Measurements from ENCODE around the gene MYT1. TPM values are rescaled to one million over a fixed set of nuclear protein-coding genes. Genes with fewer than 3 reads are reported as not detected.

MYT1 gene
- total and polyA plus RNA-seq, 9 of the 15 experiments (the other 6 are each of a cell fraction or from before 2014, with no cell fraction given): 0.02 to 0.12 (median 0.06) TPM; not detected in 4

DNA sequence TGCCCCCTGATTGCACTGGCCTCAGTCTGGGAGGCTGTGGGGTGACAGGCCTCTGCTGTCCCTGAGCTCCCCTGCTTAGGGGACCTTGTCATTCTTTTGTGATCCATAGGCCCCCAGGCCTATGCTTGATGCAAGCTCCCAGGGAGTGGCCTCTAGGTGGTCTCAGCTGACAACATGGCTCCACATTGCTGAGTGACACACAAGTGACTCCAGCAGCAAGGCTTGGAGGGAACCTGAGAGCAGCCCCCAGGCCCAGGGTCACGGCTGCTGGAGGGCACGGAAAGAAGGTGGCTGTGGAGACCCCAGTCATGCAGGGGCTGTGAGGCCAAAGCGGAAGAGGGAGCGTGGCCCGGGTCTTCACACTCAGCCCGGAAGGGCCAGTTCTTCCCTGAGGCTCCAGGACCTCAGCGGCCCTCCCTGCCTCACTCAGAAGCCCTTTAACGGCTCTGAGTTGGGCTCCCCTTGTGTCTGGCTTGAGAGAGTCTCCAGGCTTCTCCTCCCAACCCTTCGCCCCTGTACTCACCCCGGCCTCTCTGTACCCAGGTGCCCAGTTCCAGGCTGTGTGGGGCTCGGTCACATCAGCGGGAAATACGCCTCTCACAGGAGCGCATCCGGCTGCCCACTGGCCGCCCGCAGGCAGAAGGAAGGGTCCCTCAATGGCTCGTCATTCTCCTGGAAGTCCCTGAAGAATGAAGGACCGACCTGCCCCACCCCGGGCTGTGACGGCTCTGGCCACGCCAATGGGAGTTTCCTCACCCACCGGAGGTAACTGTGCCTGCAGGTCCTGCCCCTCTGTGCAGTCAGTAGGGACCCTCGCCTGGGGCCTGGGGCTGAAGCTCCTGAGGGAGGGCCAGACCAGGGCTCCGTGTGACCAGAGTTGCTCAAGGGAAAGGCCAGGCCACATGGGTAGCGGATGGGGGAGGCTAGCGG, 67.6 kb downstream of the MYT1 start:
- no TSS peak for BruUV-seq (replicated peaks)
- CTCF ChIA-PET (ENCODE audit: low intra/inter-chr PET ratio): no interaction called here
- 46% methylated on average over 22 of the region's 27 CpGs for WGBS (ENCODE audit: insufficient coverage, low coverage, missing lambda C conversion rate)

DNA sequence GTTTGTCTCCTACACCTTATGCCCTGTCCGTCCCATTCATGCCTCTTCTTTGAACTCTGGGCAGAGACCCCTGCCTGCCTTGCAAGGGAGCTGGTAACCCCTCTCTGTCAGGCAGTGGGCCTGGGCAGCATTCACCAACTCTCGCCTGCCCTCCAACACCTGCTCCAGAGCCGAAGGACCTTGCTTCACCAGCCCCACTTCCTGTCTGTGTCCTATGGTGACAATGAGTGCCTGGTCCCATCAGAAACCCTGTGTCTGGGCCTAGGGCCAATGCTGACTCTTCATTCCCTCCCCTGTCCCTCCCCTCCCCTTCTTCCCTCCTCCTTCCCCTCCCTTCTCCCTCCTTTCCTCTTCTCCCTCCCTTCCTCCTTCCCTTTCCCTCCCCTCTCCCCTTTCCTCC, 68.5 kb downstream of the MYT1 start:
- ATAC-seq: peak; percentile 69
- H3K36me3 ChIP-seq (ENCODE audit: control insufficient read depth, insufficient read depth, low read length): no peaks in the 10 kb centered on the region
- no peak overlapping the region for H2AFZ ChIP-seq (ENCODE audit: low read depth, low read length)
- no peak overlapping the region for H3K9ac ChIP-seq (ENCODE audit: insufficient read depth in 1 of 2, low read depth in 2 of 2, low read length in 2 of 2)
- CTCF ChIA-PET (ENCODE audit: low intra/inter-chr PET ratio): no interaction called here
- peaks cover 13 to 43% of the 10 kb centered on the region in 2 experiments; a peak in 3 of 5 replicates for H3K27me3 ChIP-seq (ENCODE audit: control insufficient read depth in 2 of 2, insufficient read depth in 2 of 2, low read length in 2 of 2)
- no TSS peak for BruUV-seq (replicated peaks)
- no peak for TF ChIP-seq YBX1 (IDR thresholded peaks at IDR 0.05)
- no peak for TF ChIP-seq ZNF407 (IDR thresholded peaks at IDR 0.05; ENCODE audit: low read depth)
- TF ChIP-seq ZNF707 (CRISPR knock-in tag; conservative IDR thresholded peaks at IDR 0.05): no peak
- no peak for TF ChIP-seq MCM5 (IDR thresholded peaks at IDR 0.05; ENCODE audit: low read depth)
- no peak for TF ChIP-seq DMBX1 (CRISPR knock-in tag; IDR thresholded peaks at IDR 0.05; ENCODE audit: borderline replicate concordance)
- TF ChIP-seq NFIC (IDR thresholded peaks at IDR 0.05): peak; percentile 38; the same call in 1 of the 2 replicates
- H3K79me2 ChIP-seq (ENCODE audit: control insufficient read depth, insufficient read depth, low read length): no peaks in the 10 kb centered on the region
- H3K4me2 ChIP-seq (ENCODE audit: insufficient read depth, low read length): no peak overlapping the region; the same call in 1 of the 2 replicates
- peak in 1 of 4 experiments; percentile 39 for DNase-seq (ENCODE audit: extremely low read depth in 1 of 4, low spot score in 3 of 4)
- WGBS (ENCODE audit: insufficient coverage, low coverage, missing lambda C conversion rate): 63% methylated on average over 3 of the region's 3 CpGs
- in situ Hi-C loops (cut with MboI) (no loop called here), intact Hi-C loops (cut with micrococcal nuclease) (no loop called here)
- H3K9me1 ChIP-seq (ENCODE audit: control insufficient read depth, insufficient read depth, low read length): peaks cover 6% of the 10 kb centered on the region
- no peaks in the 10 kb centered on the region for H3K9me3 ChIP-seq (replicated peaks; ENCODE audit: control insufficient read depth, insufficient read depth, low read depth, low read length)
- no peak overlapping the region for H3K4me3 ChIP-seq
- no peak overlapping the region for H3K27ac ChIP-seq (ENCODE audit: extremely low read depth, low read depth, low read length)
- peak; percentile 40 for FAIRE-seq
- H4K20me1 ChIP-seq (replicated peaks; ENCODE audit: control insufficient read depth, insufficient read depth, low read length): no peaks in the 10 kb centered on the region; the same call in 1 of the 2 replicates
- POLR2A ChIA-PET: no interaction called here
- H3K4me1 ChIP-seq (replicated peaks in 1 of 2; ENCODE audit: control insufficient read depth in 2 of 2, insufficient read depth in 2 of 2, low read length in 2 of 2): peaks cover 3 to 23% of the 10 kb centered on the region in 2 experiments; a peak in 3 of 5 replicates

More for the DNA sequence above, 67.6 kb downstream of the MYT1 start:
- in situ Hi-C loops (cut with MboI): no loop called here
- Histone ChIP-seq H3K4me1 (replicated peaks in 1 of 2; ENCODE audit: control insufficient read depth in 2 of 2, insufficient read depth in 2 of 2, low read length in 2 of 2) (peaks cover 4 to 23% of the 10 kb centered on the region in 2 experiments; a peak in 4 of 5 replicates), H3K27me3 (ENCODE audit: control insufficient read depth in 2 of 2, insufficient read depth in 2 of 2, low read length in 2 of 2) (peaks cover 8 to 43% of the 10 kb centered on the region in 2 experiments; a peak in 3 of 5 replicates), H3K9me3 (replicated peaks; ENCODE audit: control insufficient read depth, insufficient read depth, low read depth, low read length) (no peaks in the 10 kb centered on the region), H3K79me2 (ENCODE audit: control insufficient read depth, insufficient read depth, low read length) (no peaks in the 10 kb centered on the region), H3K36me3 (ENCODE audit: control insufficient read depth, insufficient read depth, low read length) (no peaks in the 10 kb centered on the region), H2AFZ (ENCODE audit: low read depth, low read length) (no peak overlapping the region), H3K27ac (ENCODE audit: extremely low read depth, low read depth, low read length) (no peak overlapping the region), H3K9me1 (ENCODE audit: control insufficient read depth, insufficient read depth, low read length) (peaks cover 6% of the 10 kb centered on the region), H3K4me3 (no peak overlapping the region), H4K20me1 (replicated peaks; ENCODE audit: control insufficient read depth, insufficient read depth, low read length) (peaks cover 1% of the 10 kb centered on the region), H3K4me2 (ENCODE audit: insufficient read depth, low read length) (no peak overlapping the region), H3K9ac (ENCODE audit: insufficient read depth in 1 of 2, low read depth in 2 of 2, low read length in 2 of 2) (peak overlapping the region in 1 of 2 experiments; percentile 40; a peak in 2 of 4 replicates)
- no peak for TF ChIP-seq HNRNPL (IDR thresholded peaks at IDR 0.05; ENCODE audit: low read depth, low read length)
- no peak for FAIRE-seq
- DNase-seq (ENCODE audit: extremely low read depth in 1 of 4, low spot score in 3 of 4): no peak
- peak; percentile 48 for ATAC-seq
- POLR2A ChIA-PET: no interaction called here
- intact Hi-C loops (cut with micrococcal nuclease): no loop called here
